Measurements from ENCODE around the gene RPS27. TPM values are rescaled to one million over a fixed set of nuclear protein-coding genes. Genes with fewer than 3 reads are reported as not detected.

Gene RPS27
- total and polyA plus RNA-seq, 2 of the 13 experiments (the other 11 are each of a cell fraction or from before 2014, with no cell fraction given) = 3,737 to 9,964 TPM

GRCh38 chr1:153963030-153963849 lies 27.3 kb upstream of the RPS27 start, which contains the start of gene SLC39A1 (continued):
- TF ChIP-seq ZHX1 (CRISPR knock-in tag; IDR thresholded peaks at IDR 0.05; ENCODE audit: low read depth) = no peak
- 0 out of 2 replicates have a peak, but pooled peaks have one; percentile 54 for TF ChIP-seq TGIF2 (CRISPR knock-in tag; IDR thresholded peaks at IDR 0.05)
- peak; percentile 56 for TF ChIP-seq GABPA (IDR thresholded peaks at IDR 0.05; ENCODE audit: low read depth, low read length)
- TF ChIP-seq GABPA (CRISPR knock-in tag; IDR thresholded peaks at IDR 0.05; ENCODE audit: low read depth) = peak; percentile 82
- peak; percentile 72 for TF ChIP-seq YY1 (IDR thresholded peaks at IDR 0.05; ENCODE audit: insufficient read depth, insufficient replicate concordance, low read depth, low read length)
- no peak for TF ChIP-seq NRL (CRISPR knock-in tag; IDR thresholded peaks at IDR 0.05; ENCODE audit: borderline replicate concordance)
- TF ChIP-seq KIAA2018 (CRISPR knock-in tag; IDR thresholded peaks at IDR 0.05; ENCODE audit: borderline replicate concordance) = no peak
- no peak for TF ChIP-seq CBX2 (IDR thresholded peaks at IDR 0.05; ENCODE audit: low read depth, low read length)
- TF ChIP-seq CBX2 (CRISPR knock-in tag; IDR thresholded peaks at IDR 0.05; ENCODE audit: low read depth) = no peak
- TF ChIP-seq ZNF580 (CRISPR knock-in tag; IDR thresholded peaks at IDR 0.05; ENCODE audit: borderline replicate concordance, low read depth) = no peak
- TF ChIP-seq ZGPAT (CRISPR knock-in tag; IDR thresholded peaks at IDR 0.05) = no peak
- TF ChIP-seq CENPT (CRISPR knock-in tag; IDR thresholded peaks at IDR 0.05; ENCODE audit: low read depth) = no peak
- no peak for TF ChIP-seq ZNF709 (CRISPR knock-in tag; IDR thresholded peaks at IDR 0.05)
- TF ChIP-seq SRSF9 (IDR thresholded peaks at IDR 0.05; ENCODE audit: borderline replicate concordance, insufficient read depth, low read depth, low read length, poor library complexity, severe bottlenecking) = no peak
- peak; percentile 73 for TF ChIP-seq POLR2AphosphoS5 (IDR thresholded peaks at IDR 0.05; ENCODE audit: low read depth, low read length)
- no peak for TF ChIP-seq NR2C2 (CRISPR knock-in tag; IDR thresholded peaks at IDR 0.05; ENCODE audit: borderline replicate concordance)
